A673 (cell line): ENCODE results near the gene TBC1D22A.

Source experiments
- EZH2 ChIP-seq: fragments of 200-600 bp; sonication (generic); IDR thresholded peaks from 2 replicates; pipeline ENCODE4 v1.6.1; 2017; ENCODE audit warnings: borderline replicate concordance, low read depth, mild to moderate bottlenecking, mixed read lengths, antibody characterized with exemption, low read length; ENCODE audit not compliant: poor library complexity, severe bottlenecking
- TF ChIP-seq, protein P1 (sequence below): fragments of 300-800, 200-600 bp; sonication (generic); conservative IDR thresholded peaks from 2 replicates; pipeline ENCODE4 v1.5.1; 2017; ENCODE audit warnings: low read depth, mild to moderate bottlenecking, antibody characterized with exemption, low read length, moderate library complexity, mixed read lengths

DNA sequence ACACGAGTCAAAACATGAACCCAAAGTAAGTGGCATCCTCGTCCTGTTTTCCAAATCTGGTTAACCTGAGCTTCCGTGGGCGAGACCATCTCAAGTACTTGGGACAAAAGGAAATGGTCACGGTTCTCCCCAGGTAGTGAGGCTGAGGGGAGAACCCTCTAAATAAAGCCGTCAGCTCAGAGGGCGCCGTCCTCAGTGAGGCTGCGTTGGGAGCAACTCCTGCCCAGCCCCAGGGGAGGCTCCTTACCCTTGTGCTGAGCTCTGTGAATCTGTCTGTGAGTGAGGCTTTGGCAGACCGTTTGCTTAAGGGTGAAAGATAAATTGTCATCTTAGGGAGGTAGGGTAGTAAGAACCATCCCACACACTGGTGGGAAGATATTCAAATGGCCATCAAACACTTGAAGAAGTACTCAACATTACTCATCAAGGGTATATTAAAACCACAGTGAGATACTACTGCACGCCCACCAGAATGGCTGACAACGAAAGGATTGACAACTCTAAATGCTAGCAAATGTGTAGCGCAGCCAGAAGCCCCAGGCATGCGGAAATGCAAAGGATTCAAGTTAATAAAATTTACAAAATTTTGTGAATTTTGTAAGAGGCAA is 321.0 kb downstream of the TBC1D22A start:
- TF ChIP-seq, protein P1, sequence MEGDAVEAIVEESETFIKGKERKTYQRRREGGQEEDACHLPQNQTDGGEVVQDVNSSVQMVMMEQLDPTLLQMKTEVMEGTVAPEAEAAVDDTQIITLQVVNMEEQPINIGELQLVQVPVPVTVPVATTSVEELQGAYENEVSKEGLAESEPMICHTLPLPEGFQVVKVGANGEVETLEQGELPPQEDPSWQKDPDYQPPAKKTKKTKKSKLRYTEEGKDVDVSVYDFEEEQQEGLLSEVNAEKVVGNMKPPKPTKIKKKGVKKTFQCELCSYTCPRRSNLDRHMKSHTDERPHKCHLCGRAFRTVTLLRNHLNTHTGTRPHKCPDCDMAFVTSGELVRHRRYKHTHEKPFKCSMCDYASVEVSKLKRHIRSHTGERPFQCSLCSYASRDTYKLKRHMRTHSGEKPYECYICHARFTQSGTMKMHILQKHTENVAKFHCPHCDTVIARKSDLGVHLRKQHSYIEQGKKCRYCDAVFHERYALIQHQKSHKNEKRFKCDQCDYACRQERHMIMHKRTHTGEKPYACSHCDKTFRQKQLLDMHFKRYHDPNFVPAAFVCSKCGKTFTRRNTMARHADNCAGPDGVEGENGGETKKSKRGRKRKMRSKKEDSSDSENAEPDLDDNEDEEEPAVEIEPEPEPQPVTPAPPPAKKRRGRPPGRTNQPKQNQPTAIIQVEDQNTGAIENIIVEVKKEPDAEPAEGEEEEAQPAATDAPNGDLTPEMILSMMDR, result no peak
- TF ChIP-seq EZH2, result no peak
